Measurements from ENCODE around the gene PBRM1.

PBRM1 gene

GRCh38 chr3:52697632-52697965 lies 11.9 kb upstream of the PBRM1 start:
- TF ChIP-seq POLR2AphosphoS5 (IDR thresholded peaks at IDR 0.05; ENCODE audit: low read depth, low read length) = no peak
- TF ChIP-seq POLR2A (IDR thresholded peaks at IDR 0.05; ENCODE audit: low read depth, low read length) = peak; percentile 36; the same call in 1 of the 2 replicates
- FAIRE-seq (peak; percentile 42), DNase-seq (ENCODE audit: insufficient read length) (no peak)

- peak; percentile 14 for FAIRE-seq
- TF ChIP-seq POLR2AphosphoS5 (IDR thresholded peaks at IDR 0.05; ENCODE audit: low read depth, low read length) (no peak), POLR2A (IDR thresholded peaks at IDR 0.05; ENCODE audit: low read depth, low read length) (no peak), TAF1 (IDR thresholded peaks at IDR 0.05; ENCODE audit: borderline replicate concordance, low read depth, low read length) (no peak)
- no peak for DNase-seq (ENCODE audit: insufficient read length)
These were observed 11.3 kb upstream of the PBRM1 start for GRCh38 chr3:52696830-52697631.

DNA sequence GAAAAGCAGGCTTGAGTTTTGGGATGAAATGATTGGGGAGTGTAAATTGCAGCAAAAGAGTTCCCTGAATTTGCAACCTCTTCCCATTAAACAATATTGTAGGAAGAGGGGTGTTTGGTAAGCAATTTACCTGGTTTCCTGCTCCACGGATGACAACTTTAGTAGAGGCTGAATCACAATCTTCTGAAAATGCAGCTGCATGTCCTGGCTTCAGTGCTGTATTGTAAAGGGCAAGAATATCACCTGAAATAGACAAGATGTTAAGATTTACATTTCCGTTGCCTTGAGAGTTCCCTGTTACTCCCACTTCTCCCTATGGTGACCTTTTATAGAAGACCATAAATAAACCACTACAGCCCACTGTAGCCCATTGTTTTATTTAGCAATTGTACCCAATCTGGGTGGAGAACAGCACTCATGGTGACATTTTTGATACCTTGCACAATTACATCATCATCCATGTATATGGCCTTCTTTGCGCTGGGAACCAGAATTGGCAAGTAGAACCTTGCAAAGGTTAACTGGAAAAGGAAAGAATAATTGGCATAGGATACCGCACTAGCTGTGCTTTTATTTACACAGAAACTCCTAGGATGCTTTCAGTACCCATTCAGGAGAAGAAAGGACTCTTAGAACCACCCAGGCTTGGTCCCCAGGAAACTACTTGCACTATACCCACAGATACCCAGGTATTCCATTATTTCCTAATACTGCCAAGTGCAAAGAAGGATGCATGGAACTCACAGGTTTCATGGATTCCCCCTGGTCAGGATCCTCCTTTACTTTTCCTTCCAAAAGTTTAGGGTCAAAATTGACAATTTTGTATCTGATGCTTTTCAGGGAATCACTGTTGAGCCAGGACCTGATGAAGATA lies 10.3 kb upstream of the PBRM1 start:
- TF ChIP-seq POLR2A (IDR thresholded peaks at IDR 0.05; ENCODE audit: low read depth, low read length) = peak; percentile 59
- TF ChIP-seq TAF1 (IDR thresholded peaks at IDR 0.05; ENCODE audit: borderline replicate concordance, low read depth, low read length) = no peak
- peak; percentile 27; the same call in 1 of the 2 replicates for TF ChIP-seq POLR2AphosphoS5 (IDR thresholded peaks at IDR 0.05; ENCODE audit: low read depth, low read length)
- FAIRE-seq = peak; percentile 84
- DNase-seq (ENCODE audit: insufficient read length) = no peak

GRCh38 chr3:52694528-52695189 lies 8.9 kb upstream of the PBRM1 start:
- no peak; the same call in 1 of the 2 replicates for TF ChIP-seq POLR2AphosphoS5 (IDR thresholded peaks at IDR 0.05; ENCODE audit: low read depth, low read length)
- TF ChIP-seq POLR2A (IDR thresholded peaks at IDR 0.05; ENCODE audit: low read depth, low read length) = peak; percentile 16; the same call in 1 of the 2 replicates
- no peak for TF ChIP-seq TAF1 (IDR thresholded peaks at IDR 0.05; ENCODE audit: borderline replicate concordance, low read depth, low read length)
- DNase-seq (ENCODE audit: insufficient read length) (no peak), FAIRE-seq (no peak)

- TF ChIP-seq POLR2A (IDR thresholded peaks at IDR 0.05; ENCODE audit: low read depth, low read length) = no peak
- no peak for TF ChIP-seq POLR2AphosphoS5 (IDR thresholded peaks at IDR 0.05; ENCODE audit: low read depth, low read length)
- TF ChIP-seq TAF1 (IDR thresholded peaks at IDR 0.05; ENCODE audit: borderline replicate concordance, low read depth, low read length) = no peak
- DNase-seq (ENCODE audit: insufficient read length) (no peak), FAIRE-seq (no peak)
These were observed 7.4 kb upstream of the PBRM1 start for GRCh38 chr3:52693071-52693470.

GRCh38 chr3:52690560-52690959 lies 4.8 kb upstream of the PBRM1 start:
- FAIRE-seq = no peak
- no peak for DNase-seq (ENCODE audit: insufficient read length)
- TF ChIP-seq TAF1 (IDR thresholded peaks at IDR 0.05; ENCODE audit: borderline replicate concordance, low read depth, low read length) (no peak), POLR2A (IDR thresholded peaks at IDR 0.05; ENCODE audit: low read depth, low read length) (no peak), POLR2AphosphoS5 (IDR thresholded peaks at IDR 0.05; ENCODE audit: low read depth, low read length) (no peak)

GRCh38 chr3:52689151-52689550 lies 3.4 kb upstream of the PBRM1 start:
- FAIRE-seq (no peak), DNase-seq (ENCODE audit: insufficient read length) (no peak)
- no peak for TF ChIP-seq POLR2AphosphoS5 (IDR thresholded peaks at IDR 0.05; ENCODE audit: low read depth, low read length)
- TF ChIP-seq TAF1 (IDR thresholded peaks at IDR 0.05; ENCODE audit: borderline replicate concordance, low read depth, low read length) = no peak
- TF ChIP-seq POLR2A (IDR thresholded peaks at IDR 0.05; ENCODE audit: low read depth, low read length) = no peak

- no peak for FAIRE-seq
- DNase-seq (ENCODE audit: insufficient read length) = no peak
- TF ChIP-seq TAF1 (IDR thresholded peaks at IDR 0.05; ENCODE audit: borderline replicate concordance, low read depth, low read length) (no peak), POLR2AphosphoS5 (IDR thresholded peaks at IDR 0.05; ENCODE audit: low read depth, low read length) (no peak; the same call in 1 of the 2 replicates), POLR2A (IDR thresholded peaks at IDR 0.05; ENCODE audit: low read depth, low read length) (no peak; the same call in 1 of the 2 replicates)
These were observed 2.6 kb upstream of the PBRM1 start for GRCh38 chr3:52688266-52688665.

GRCh38 chr3:52685285-52685708 lies 416 bp downstream of the PBRM1 start:
- DNase-seq (ENCODE audit: insufficient read length) = peak; percentile 81
- no peak; the same call in 1 of the 2 replicates for TF ChIP-seq POLR2A (IDR thresholded peaks at IDR 0.05; ENCODE audit: low read depth, low read length)
- TF ChIP-seq POLR2AphosphoS5 (IDR thresholded peaks at IDR 0.05; ENCODE audit: low read depth, low read length) = no peak; the same call in 1 of the 2 replicates
- peak; percentile 54; the same call in 1 of the 2 replicates for TF ChIP-seq TAF1 (IDR thresholded peaks at IDR 0.05; ENCODE audit: borderline replicate concordance, low read depth, low read length)
- no peak for FAIRE-seq

DNA sequence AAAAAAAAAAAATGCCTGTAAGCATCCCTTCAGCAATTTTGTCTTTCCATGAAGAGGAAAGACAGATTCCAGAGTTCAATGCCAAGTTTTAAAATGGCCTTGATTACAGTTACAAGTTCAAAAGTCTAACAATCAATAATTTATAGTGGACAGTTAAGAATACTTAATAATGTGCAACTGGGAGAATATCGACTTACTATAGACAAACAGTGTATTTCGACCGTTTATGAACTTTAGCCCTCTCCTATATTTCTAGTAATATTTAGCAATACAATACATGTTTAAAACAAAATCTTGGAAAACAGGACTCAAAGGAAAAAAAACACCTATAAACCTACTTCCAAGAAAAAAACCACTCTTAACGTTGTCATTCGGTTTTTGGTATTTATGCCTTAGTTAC lies 1.5 kb downstream of the PBRM1 start:
- DNase-seq (ENCODE audit: insufficient read length) = no peak
- no peak for TF ChIP-seq POLR2AphosphoS5 (IDR thresholded peaks at IDR 0.05; ENCODE audit: low read depth, low read length)
- no peak for TF ChIP-seq TAF1 (IDR thresholded peaks at IDR 0.05; ENCODE audit: borderline replicate concordance, low read depth, low read length)
- no peak for TF ChIP-seq POLR2A (IDR thresholded peaks at IDR 0.05; ENCODE audit: low read depth, low read length)
- no peak for FAIRE-seq

DNA sequence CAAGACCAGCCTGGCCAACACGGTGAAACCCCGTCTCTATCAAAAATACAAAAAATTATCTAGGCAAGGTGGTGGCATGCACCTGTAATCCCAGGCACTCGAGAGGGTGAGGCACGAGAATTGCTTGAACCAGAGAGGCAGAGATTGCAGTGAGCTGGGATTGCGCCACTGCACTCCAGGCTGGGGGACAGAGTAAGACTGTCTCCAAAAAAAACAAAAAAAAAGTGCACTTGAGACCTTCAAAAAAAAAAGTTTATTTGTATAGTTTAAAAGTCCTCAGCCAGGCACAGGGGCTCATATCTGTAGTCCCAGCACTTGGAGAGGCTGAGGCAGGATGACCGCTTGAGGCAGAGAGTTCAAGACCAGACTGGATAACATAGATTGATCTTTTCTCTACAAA lies 2.1 kb downstream of the PBRM1 start:
- FAIRE-seq (no peak), DNase-seq (ENCODE audit: insufficient read length) (no peak)
- no peak for TF ChIP-seq POLR2A (IDR thresholded peaks at IDR 0.05; ENCODE audit: low read depth, low read length)
- TF ChIP-seq TAF1 (IDR thresholded peaks at IDR 0.05; ENCODE audit: borderline replicate concordance, low read depth, low read length) = no peak
- TF ChIP-seq POLR2AphosphoS5 (IDR thresholded peaks at IDR 0.05; ENCODE audit: low read depth, low read length) = no peak
